Endothelial cell (in vitro differentiated cells): ENCODE measurements around the gene C6orf15. TPM values are rescaled to one million over a fixed set of nuclear protein-coding genes. Genes with fewer than 3 reads are reported as not detected.

Source experiments
- DNase-seq: peaks from one replicate; pipeline ENCODE4 v3.0.0; 2021; ENCODE audit warnings: low spot score
- H3K27ac Mint-ChIP-seq: one replicate; pipeline ENCODE4 v1.8.0; 2021; ENCODE audit warnings: mixed read lengths, inconsistent platforms; ENCODE audit not compliant: unreplicated experiment
- H3K27me3 Mint-ChIP-seq: one replicate; pipeline ENCODE4 v1.8.0; 2021; ENCODE audit warnings: mild to moderate bottlenecking, moderate library complexity, mixed read lengths, inconsistent platforms; ENCODE audit not compliant: unreplicated experiment
- H3K36me3 Mint-ChIP-seq: one replicate; pipeline ENCODE4 v1.8.0; 2021; ENCODE audit warnings: mild to moderate bottlenecking, low read depth, mixed read lengths, inconsistent platforms; ENCODE audit not compliant: unreplicated experiment
- H3K4me1 Mint-ChIP-seq: one replicate; pipeline ENCODE4 v1.8.0; 2021; ENCODE audit warnings: mild to moderate bottlenecking, mixed read lengths, inconsistent platforms; ENCODE audit not compliant: unreplicated experiment
- H3K4me3 Mint-ChIP-seq: one replicate; pipeline ENCODE4 v1.8.0; 2021; ENCODE audit warnings: mild to moderate bottlenecking, mixed read lengths, inconsistent platforms; ENCODE audit not compliant: unreplicated experiment
- H3K9me3 Mint-ChIP-seq: one replicate; pipeline ENCODE4 v1.8.0; 2021; ENCODE audit warnings: mixed read lengths, inconsistent platforms; ENCODE audit not compliant: unreplicated experiment
- CTCF ChIP-seq: fragments of 200-600 bp; sonication (generic); IDR thresholded peaks from one replicate; pipeline ENCODE4 v1.5.0; 2021; ENCODE audit warnings: antibody characterized with exemption; ENCODE audit not compliant: unreplicated experiment
- total RNA-seq: library from RNA; stranded (reverse); fragmentation: NEBNext Ultra II Directional; extraction: Animal tissue kit (Norgen Biotek cat#: 25700); gene quantifications from one replicate; pipeline ENCODE4 v1.2.1, GENCODE V29; 2021; ENCODE audit not compliant: unreplicated experiment

The C6orf15 gene
- total RNA-seq, 1 donor from 2014 or later: not detected

- peaks cover 11% of the 10 kb centered on the region for H3K27me3 Mint-ChIP-seq
Measured at GRCh38 chr6:31120151-31120915, 8.0 kb upstream of the C6orf15 start, which contains the start of gene CDSN. TSS of gene CDSN (minus strand) at chr6:31120446. CDS start at chr6:31120419, 27 bp downstream.

GRCh38 chr6:31118178-31118577, 5.8 kb upstream of the C6orf15 start:
- DNase-seq: no peak
- Mint-ChIP-seq H3K36me3 (no peaks in the 10 kb centered on the region), H3K4me1 (peaks cover 12% of the 10 kb centered on the region), H3K27ac (peak overlapping the region; percentile 72), H3K4me3 (no peak overlapping the region), H3K9me3 (no peaks in the 10 kb centered on the region), H3K27me3 (peaks cover 13% of the 10 kb centered on the region)
- TF ChIP-seq CTCF: no peak

More at GRCh38 chr6:31120151-31120915, 8.0 kb upstream of the C6orf15 start, which contains the start of gene CDSN:
- Mint-ChIP-seq H3K27ac (no peak within 1 kb of the TSS), H3K4me3 (no peak within 1 kb of the TSS), H3K36me3 (no peaks in the 10 kb centered on the region), H3K9me3 (no peaks in the 10 kb centered on the region), H3K4me1 (peaks cover 7% of the 10 kb centered on the region)
- TF ChIP-seq CTCF: no peak
- no peak for DNase-seq

- H3K27ac Mint-ChIP-seq: no peak overlapping the region
- no peaks in the 10 kb centered on the region for H3K9me3 Mint-ChIP-seq
- H3K36me3 Mint-ChIP-seq: no peaks in the 10 kb centered on the region
- H3K27me3 Mint-ChIP-seq: peaks cover 15% of the 10 kb centered on the region
- no peak overlapping the region for H3K4me3 Mint-ChIP-seq
- H3K4me1 Mint-ChIP-seq: peaks cover 12% of the 10 kb centered on the region
- DNase-seq: no peak
- TF ChIP-seq CTCF: no peak
Measured at GRCh38 chr6:31116661-31117385, 4.4 kb upstream of the C6orf15 start.

GRCh38 chr6:31115941-31116560, 3.7 kb upstream of the C6orf15 start:
- H3K27ac Mint-ChIP-seq: no peak overlapping the region
- H3K4me1 Mint-ChIP-seq: peaks cover 12% of the 10 kb centered on the region
- no peak for TF ChIP-seq CTCF
- H3K36me3 Mint-ChIP-seq: no peaks in the 10 kb centered on the region
- no peak for DNase-seq
- peaks cover 16% of the 10 kb centered on the region for H3K27me3 Mint-ChIP-seq
- no peaks in the 10 kb centered on the region for H3K9me3 Mint-ChIP-seq
- H3K4me3 Mint-ChIP-seq: no peak overlapping the region
